ENCODE data around the gene ZNF783. TPM values are rescaled to one million over a fixed set of nuclear protein-coding genes. Genes with fewer than 3 reads are reported as not detected.

Gene ZNF783
- total RNA-seq, 1 donor from 2014 or later: 22.9 TPM

DNA sequence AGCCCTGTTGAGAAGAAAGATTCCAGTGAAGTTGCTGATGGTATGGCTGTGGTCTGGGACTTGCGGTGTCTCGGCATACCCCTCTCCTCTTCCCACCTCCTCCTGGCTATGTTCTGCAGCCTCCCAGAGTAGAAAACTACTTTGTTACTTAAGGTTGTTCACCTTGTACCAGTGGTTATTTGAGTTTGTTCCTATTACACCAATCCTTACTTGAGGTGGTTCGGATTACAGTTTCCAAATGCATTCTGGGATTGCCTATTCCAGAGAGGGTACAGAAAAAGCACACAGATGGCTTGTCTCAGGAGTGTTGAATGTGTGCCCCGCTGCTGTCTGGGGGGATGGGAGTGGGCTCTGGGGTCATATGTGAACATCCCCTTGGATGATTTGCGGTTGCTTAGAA is 6.8 kb upstream of the ZNF783 start:
- TF ChIP-seq, protein P1, sequence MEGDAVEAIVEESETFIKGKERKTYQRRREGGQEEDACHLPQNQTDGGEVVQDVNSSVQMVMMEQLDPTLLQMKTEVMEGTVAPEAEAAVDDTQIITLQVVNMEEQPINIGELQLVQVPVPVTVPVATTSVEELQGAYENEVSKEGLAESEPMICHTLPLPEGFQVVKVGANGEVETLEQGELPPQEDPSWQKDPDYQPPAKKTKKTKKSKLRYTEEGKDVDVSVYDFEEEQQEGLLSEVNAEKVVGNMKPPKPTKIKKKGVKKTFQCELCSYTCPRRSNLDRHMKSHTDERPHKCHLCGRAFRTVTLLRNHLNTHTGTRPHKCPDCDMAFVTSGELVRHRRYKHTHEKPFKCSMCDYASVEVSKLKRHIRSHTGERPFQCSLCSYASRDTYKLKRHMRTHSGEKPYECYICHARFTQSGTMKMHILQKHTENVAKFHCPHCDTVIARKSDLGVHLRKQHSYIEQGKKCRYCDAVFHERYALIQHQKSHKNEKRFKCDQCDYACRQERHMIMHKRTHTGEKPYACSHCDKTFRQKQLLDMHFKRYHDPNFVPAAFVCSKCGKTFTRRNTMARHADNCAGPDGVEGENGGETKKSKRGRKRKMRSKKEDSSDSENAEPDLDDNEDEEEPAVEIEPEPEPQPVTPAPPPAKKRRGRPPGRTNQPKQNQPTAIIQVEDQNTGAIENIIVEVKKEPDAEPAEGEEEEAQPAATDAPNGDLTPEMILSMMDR (IDR thresholded peaks at IDR 0.05; ENCODE audit: partially characterized antibody, unreplicated experiment): no peak
- Mint-ChIP-seq H3K9me3 (ENCODE audit: unreplicated experiment) (peaks cover 2% of the 10 kb centered on the region), H3K27ac (ENCODE audit: unreplicated experiment) (peak overlapping the region; percentile 7), H3K27me3 (ENCODE audit: unreplicated experiment) (no peaks in the 10 kb centered on the region), H3K4me3 (ENCODE audit: unreplicated experiment) (no peak overlapping the region), H3K4me1 (ENCODE audit: low read depth, unreplicated experiment) (peaks cover 7% of the 10 kb centered on the region), H3K36me3 (ENCODE audit: unreplicated experiment) (peaks cover 5% of the 10 kb centered on the region)
- no peak for DNase-seq

DNA sequence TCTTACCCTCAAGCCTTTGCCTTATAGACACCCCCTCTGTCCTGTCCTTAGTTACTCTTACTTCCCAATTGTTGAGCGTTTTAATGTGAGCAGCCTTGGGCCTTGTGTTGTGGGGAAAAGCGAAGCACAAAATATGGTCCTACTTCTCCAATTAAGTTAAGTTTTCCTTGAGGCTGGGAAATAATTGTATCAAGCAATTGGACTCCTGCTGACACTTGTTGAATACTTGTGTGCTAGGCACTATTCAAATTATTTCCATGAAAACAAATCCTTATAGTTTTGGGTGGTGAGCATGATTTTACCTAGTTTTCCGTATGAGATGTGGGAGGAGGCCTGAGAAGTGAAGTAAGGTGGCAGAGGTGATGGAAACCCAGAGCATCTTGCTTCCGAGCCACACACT is 5.4 kb upstream of the ZNF783 start:
- H3K36me3 Mint-ChIP-seq (ENCODE audit: unreplicated experiment): peaks cover 5% of the 10 kb centered on the region
- H3K27me3 Mint-ChIP-seq (ENCODE audit: unreplicated experiment): no peaks in the 10 kb centered on the region
- peaks cover 10% of the 10 kb centered on the region for H3K4me1 Mint-ChIP-seq (ENCODE audit: low read depth, unreplicated experiment)
- no peak overlapping the region for H3K4me3 Mint-ChIP-seq (ENCODE audit: unreplicated experiment)
- no peak for DNase-seq
- H3K9me3 Mint-ChIP-seq (ENCODE audit: unreplicated experiment): peaks cover 9% of the 10 kb centered on the region
- H3K27ac Mint-ChIP-seq (ENCODE audit: unreplicated experiment): no peak overlapping the region
- TF ChIP-seq, protein P1 (IDR thresholded peaks at IDR 0.05; ENCODE audit: partially characterized antibody, unreplicated experiment): no peak

DNA sequence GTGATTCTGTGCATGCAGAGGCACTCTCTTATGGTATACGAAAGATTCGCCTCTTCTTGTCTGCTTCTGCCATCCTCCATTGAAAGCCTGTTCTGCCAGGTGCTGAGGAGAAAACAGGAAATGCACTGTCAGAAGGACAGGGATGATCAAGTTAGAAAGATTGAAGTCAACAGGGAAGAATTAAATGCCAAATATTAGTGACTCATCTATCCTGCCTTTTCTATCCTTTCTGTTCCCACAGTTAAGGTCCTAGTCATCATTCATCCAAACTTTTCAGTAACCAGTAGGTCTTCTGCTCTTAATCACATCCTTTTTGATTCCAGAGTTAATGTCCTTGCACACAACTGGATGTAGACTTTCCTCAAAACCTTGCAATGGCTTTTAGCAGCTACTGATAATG is 4.8 kb upstream of the ZNF783 start:
- Mint-ChIP-seq H3K36me3 (ENCODE audit: unreplicated experiment) (peaks cover 5% of the 10 kb centered on the region), H3K27ac (ENCODE audit: unreplicated experiment) (no peak overlapping the region), H3K9me3 (ENCODE audit: unreplicated experiment) (peaks cover 9% of the 10 kb centered on the region), H3K4me3 (ENCODE audit: unreplicated experiment) (no peak overlapping the region), H3K27me3 (ENCODE audit: unreplicated experiment) (no peaks in the 10 kb centered on the region), H3K4me1 (ENCODE audit: low read depth, unreplicated experiment) (peaks cover 10% of the 10 kb centered on the region)
- no peak for DNase-seq
- TF ChIP-seq, protein P1 (IDR thresholded peaks at IDR 0.05; ENCODE audit: partially characterized antibody, unreplicated experiment): no peak

DNA sequence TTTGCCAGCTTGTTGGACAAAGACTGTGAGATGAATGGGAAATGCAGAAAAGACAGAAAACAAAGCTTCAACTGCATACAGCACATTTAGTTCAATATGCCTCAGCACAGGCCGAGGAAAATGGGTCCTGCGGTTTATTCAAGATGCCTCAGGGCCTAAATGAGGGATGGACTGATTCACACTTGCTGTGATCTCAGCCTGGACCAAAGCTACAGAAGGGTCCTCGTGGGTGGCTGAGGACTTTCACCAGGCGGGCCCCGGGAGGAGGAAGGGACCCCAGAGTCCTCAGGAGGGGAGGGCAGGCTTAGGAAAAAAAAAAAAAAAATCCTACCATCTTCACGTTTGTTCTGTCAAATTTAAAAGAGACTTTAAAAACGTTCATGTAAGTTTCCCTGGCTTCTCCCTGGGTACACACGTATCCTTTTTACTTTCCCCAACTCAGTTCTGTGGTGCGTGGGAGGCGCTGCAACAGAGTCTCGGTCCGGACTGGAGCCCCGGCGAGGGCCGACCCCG is 624 bp upstream of the ZNF783 start:
- Mint-ChIP-seq H3K36me3 (ENCODE audit: unreplicated experiment) (no peaks in the 10 kb centered on the region), H3K4me1 (ENCODE audit: low read depth, unreplicated experiment) (peaks cover 6% of the 10 kb centered on the region), H3K27ac (ENCODE audit: unreplicated experiment) (peak overlapping the region; percentile 64), H3K4me3 (ENCODE audit: unreplicated experiment) (peak overlapping the region; percentile 77), H3K9me3 (ENCODE audit: unreplicated experiment) (peaks cover 9% of the 10 kb centered on the region), H3K27me3 (ENCODE audit: unreplicated experiment) (peaks cover 4% of the 10 kb centered on the region)
- no peak for DNase-seq
- TF ChIP-seq, protein P1 (IDR thresholded peaks at IDR 0.05; ENCODE audit: partially characterized antibody, unreplicated experiment): no peak

DNA sequence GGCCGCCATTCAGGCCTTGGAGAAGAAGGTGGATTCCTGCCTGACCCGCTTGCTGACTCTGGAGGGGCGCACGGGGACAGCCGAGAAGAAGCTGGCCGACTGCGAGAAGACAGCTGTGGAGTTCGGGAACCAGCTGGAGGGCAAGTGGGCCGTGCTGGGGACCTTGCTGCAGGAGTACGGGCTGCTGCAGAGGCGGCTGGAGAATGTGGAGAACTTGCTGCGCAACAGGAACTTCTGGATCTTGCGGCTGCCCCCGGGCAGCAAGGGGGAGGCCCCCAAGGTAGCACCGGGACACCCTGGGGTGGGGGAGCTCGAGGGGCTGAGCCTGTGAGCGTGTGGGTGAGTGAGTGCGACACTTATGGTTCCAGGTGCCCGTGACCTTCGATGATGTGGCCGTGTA is 4.5 kb downstream of the ZNF783 start:
- TF ChIP-seq, protein P1 (IDR thresholded peaks at IDR 0.05; ENCODE audit: partially characterized antibody, unreplicated experiment): no peak
- Mint-ChIP-seq H3K4me3 (ENCODE audit: unreplicated experiment) (no peak overlapping the region), H3K4me1 (ENCODE audit: low read depth, unreplicated experiment) (peaks cover 2% of the 10 kb centered on the region), H3K9me3 (ENCODE audit: unreplicated experiment) (peaks cover 3% of the 10 kb centered on the region), H3K27me3 (ENCODE audit: unreplicated experiment) (peaks cover 4% of the 10 kb centered on the region), H3K36me3 (ENCODE audit: unreplicated experiment) (peaks cover 9% of the 10 kb centered on the region), H3K27ac (ENCODE audit: unreplicated experiment) (no peak overlapping the region)
- no peak for DNase-seq
